HG03066 (cell line): Measurements from ENCODE around the gene NSA2.

Experiments used
- ATAC-seq: cut with Tn5 transposase; IDR thresholded peaks from one replicate; pipeline ENCODE4 v1.9.1; 2021; ENCODE audit warnings: low read depth; ENCODE audit not compliant: unreplicated experiment

The NSA2 gene

DNA sequence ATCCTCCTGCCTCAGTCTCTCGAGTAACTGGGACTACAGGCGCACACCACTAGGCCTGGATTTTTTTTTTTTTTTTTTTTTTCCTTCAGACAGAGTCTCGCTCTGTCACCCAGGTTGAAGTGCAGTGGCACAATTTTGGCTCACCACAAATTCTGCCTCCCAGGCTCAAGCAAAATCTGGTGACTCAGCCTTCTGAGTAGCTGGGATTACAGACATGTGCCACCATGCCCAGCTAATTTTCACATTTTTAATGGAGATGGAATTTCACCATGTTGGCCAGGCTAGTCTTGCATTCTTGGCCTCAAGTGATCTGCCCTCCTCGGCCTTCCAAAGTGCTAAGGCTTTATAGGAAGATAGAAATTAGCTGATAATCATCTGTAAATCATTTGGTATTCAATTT is 43.9 kb downstream of the NSA2 start:
- ATAC-seq = no peak

DNA sequence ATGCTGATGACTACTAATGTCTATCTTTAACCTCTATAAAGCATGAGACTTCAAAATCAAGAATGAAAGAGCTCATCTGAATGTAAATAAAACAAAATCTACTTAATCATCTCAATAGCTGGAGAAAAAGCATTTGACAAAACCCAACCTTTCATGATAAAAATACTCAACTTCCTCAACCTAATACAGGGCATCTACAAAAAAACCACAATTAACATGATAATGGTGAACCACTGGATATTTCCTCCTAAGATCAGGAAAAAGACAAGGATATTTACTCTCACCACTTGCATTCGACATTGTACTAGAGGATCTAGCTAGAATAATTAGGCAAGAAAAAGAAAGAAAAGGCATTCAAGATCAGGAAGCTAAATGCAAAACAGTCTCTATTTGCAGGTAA is 49.8 kb downstream of the NSA2 start:
- no peak for ATAC-seq

DNA sequence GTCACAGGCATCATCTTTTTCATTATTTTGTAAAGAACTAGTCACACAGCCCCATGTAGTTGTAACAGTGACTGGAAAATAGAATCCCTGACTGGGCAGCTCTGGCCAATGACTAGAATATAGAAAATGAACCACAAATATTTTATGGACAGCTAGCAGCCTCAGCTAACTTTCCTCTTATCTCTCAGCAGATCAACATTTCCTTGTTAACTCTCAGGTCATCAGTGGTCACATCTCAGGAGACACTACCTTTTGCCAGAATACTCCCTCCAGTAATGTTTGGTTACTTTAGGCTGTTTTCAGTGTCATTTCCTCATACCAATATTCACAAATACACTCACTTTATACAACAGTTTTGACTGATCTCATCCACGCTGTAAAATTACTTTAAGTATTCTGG is 55.2 kb downstream of the NSA2 start:
- ATAC-seq = no peak

DNA sequence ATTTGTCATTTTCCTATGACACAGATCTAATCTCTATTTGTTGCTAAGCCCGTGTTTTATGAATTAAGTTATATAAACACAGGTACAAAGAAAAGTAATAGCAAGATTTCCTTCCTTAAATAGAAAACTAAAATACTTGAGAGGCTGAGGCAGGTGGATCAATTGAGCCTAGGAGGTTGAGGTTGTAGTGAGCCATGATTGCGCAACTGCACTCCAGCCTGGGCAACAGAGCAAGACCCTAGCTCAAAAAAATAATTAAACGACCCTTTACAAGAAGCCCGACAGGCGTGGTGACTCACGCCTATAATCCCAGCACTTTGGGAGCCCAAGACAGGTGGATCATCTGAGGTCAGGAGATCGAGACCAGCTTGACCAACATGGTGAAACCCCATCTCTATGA is 62.4 kb downstream of the NSA2 start:
- no peak for ATAC-seq
